ENCODE results near the gene MAP3K5.

Gene MAP3K5

GRCh38 chr6:136541395-136541794 lies 250.9 kb downstream of the MAP3K5 start:
- DNase-seq (ENCODE audit: low read depth in 2 of 2) = no peak

GRCh38 chr6:136539967-136540652 lies 252.2 kb downstream of the MAP3K5 start:
- no peak for DNase-seq (ENCODE audit: low read depth in 2 of 2)

- DNase-seq (ENCODE audit: low read depth in 2 of 2) = no peak
Measured at GRCh38 chr6:136538836-136539235, 253.4 kb downstream of the MAP3K5 start.

- no peak for DNase-seq (ENCODE audit: low read depth in 2 of 2)
Measured at GRCh38 chr6:136535880-136536650, 256.2 kb downstream of the MAP3K5 start.

- no peak for DNase-seq (ENCODE audit: low read depth in 2 of 2)
Measured at GRCh38 chr6:136535017-136535765, 257.1 kb downstream of the MAP3K5 start.

- no peak for DNase-seq (ENCODE audit: low read depth in 2 of 2)
Measured at GRCh38 chr6:136534268-136534667, 258.0 kb downstream of the MAP3K5 start.

- DNase-seq (ENCODE audit: low read depth in 2 of 2) = no peak
Measured at GRCh38 chr6:136533487-136533886, 258.8 kb downstream of the MAP3K5 start.

- DNase-seq (ENCODE audit: low read depth in 2 of 2) = no peak
Measured at GRCh38 chr6:136532030-136532429, 260.2 kb downstream of the MAP3K5 start.

- no peak for DNase-seq (ENCODE audit: low read depth in 2 of 2)
Measured at GRCh38 chr6:136529710-136530109, 262.6 kb downstream of the MAP3K5 start.

GRCh38 chr6:136528477-136528876 lies 263.8 kb downstream of the MAP3K5 start:
- DNase-seq (ENCODE audit: low read depth in 2 of 2) = no peak

- no peak for DNase-seq (ENCODE audit: low read depth in 2 of 2)
Measured at GRCh38 chr6:136527831-136528230, 264.4 kb downstream of the MAP3K5 start.

- no peak for DNase-seq (ENCODE audit: low read depth in 2 of 2)
Measured at GRCh38 chr6:136526937-136527336, 265.3 kb downstream of the MAP3K5 start.

GRCh38 chr6:136526196-136526930 lies 265.9 kb downstream of the MAP3K5 start:
- peak in 1 of 2 experiments; percentile 33 for DNase-seq (ENCODE audit: low read depth in 2 of 2)

GRCh38 chr6:136525586-136526195 lies 266.6 kb downstream of the MAP3K5 start:
- peak in 1 of 2 experiments; percentile 12 for DNase-seq (ENCODE audit: low read depth in 2 of 2)

- DNase-seq (ENCODE audit: low read depth in 2 of 2) = no peak
Measured at GRCh38 chr6:136524936-136525413, 267.3 kb downstream of the MAP3K5 start.

- DNase-seq (ENCODE audit: low read depth in 2 of 2) = no peak
Measured at GRCh38 chr6:136524339-136524935, 267.8 kb downstream of the MAP3K5 start.

- no peak for DNase-seq (ENCODE audit: low read depth in 2 of 2)
Measured at GRCh38 chr6:136523196-136523595, 269.1 kb downstream of the MAP3K5 start.

GRCh38 chr6:136522636-136523035 lies 269.6 kb downstream of the MAP3K5 start:
- no peak for DNase-seq (ENCODE audit: low read depth in 2 of 2)

GRCh38 chr6:136521911-136522310 lies 270.4 kb downstream of the MAP3K5 start:
- DNase-seq (ENCODE audit: low read depth in 2 of 2) = no peak

- no peak for DNase-seq (ENCODE audit: low read depth in 2 of 2)
Measured at GRCh38 chr6:136521427-136521826, 270.9 kb downstream of the MAP3K5 start.

- no peak for DNase-seq (ENCODE audit: low read depth in 2 of 2)
Measured at GRCh38 chr6:136520517-136520916, 271.8 kb downstream of the MAP3K5 start.
